Keratinocyte (primary cell): ENCODE data around the gene CLHC1.
"Not testable (repeated sequence)": the region's sequence is repeated elsewhere in the genome, so short reads cannot be mapped to it uniquely, and the experiment has no call there.

Source experiments
- EZH2 ChIP-seq: IDR thresholded peaks from one replicate; pipeline ENCODE4 v1.6.1; 2012; ENCODE audit warnings: inconsistent platforms, mild to moderate bottlenecking, low read length, moderate library complexity
- TF ChIP-seq, protein P1 (sequence below), 3 experiments: IDR thresholded peaks in 1 of 3; conservative IDR thresholded peaks in 1 of 3; optimal IDR thresholded peaks in 1 of 3; 2 replicates in 2 of 3; 3 replicates in 1 of 3; pipeline versions ENCODE3 to v1.5.1; 2011; ENCODE audit warnings: low read length in 3 of 3, mild to moderate bottlenecking in 3 of 3, moderate library complexity in 2 of 3, control low read depth in 1 of 3, inconsistent platforms in 1 of 3; ENCODE audit not compliant: insufficient read depth in 2 of 3; ENCODE audit errors: extremely low read depth in 1 of 3

DNA sequence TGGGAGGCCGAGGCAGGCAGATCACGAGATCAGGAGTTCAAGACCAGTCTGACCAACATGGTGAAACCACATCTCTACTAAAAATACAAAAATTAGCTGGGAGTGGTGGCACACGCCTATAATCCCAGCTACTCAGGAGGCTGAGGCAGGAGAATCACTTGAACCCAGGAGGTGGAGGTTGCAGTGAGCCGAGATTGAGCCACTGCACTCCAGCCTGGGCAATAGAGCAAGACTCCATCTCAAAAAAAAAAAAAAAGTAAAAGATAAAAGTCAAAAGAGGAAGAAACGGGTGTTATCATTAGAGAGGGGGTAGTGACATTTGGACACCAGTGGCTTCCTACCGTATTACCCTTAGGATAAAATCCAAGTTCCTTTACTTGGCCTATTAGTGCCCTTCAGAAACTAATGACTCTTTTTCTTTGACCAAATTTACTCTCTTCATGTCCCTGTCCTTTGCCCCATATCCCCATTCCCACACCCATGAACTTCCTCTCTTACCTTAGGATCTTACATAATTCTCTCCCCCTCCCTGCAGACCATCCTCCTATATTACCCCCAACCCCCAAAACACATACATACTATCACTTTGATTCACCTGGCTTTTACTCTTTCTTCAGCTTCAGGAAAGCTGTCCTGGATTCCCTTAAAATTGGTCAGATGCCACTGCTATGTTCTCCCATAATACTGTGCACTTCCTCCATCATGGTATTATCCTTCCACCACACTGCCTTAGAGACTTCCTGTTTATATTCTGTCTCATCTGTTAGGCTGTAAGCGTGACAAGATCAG is 4.5 kb downstream of the CLHC1 start:
- TF ChIP-seq, protein P1, sequence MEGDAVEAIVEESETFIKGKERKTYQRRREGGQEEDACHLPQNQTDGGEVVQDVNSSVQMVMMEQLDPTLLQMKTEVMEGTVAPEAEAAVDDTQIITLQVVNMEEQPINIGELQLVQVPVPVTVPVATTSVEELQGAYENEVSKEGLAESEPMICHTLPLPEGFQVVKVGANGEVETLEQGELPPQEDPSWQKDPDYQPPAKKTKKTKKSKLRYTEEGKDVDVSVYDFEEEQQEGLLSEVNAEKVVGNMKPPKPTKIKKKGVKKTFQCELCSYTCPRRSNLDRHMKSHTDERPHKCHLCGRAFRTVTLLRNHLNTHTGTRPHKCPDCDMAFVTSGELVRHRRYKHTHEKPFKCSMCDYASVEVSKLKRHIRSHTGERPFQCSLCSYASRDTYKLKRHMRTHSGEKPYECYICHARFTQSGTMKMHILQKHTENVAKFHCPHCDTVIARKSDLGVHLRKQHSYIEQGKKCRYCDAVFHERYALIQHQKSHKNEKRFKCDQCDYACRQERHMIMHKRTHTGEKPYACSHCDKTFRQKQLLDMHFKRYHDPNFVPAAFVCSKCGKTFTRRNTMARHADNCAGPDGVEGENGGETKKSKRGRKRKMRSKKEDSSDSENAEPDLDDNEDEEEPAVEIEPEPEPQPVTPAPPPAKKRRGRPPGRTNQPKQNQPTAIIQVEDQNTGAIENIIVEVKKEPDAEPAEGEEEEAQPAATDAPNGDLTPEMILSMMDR (optimal IDR thresholded peaks at IDR 0.05 in 1 of 3, IDR thresholded peaks at IDR 0.05 in 1 of 3, conservative IDR thresholded peaks at IDR 0.05 in 1 of 3; ENCODE audit: extremely low read depth in 1 of 3, insufficient read depth in 2 of 3, low read length in 3 of 3): not testable (repeated sequence)
- not testable (repeated sequence) for TF ChIP-seq EZH2
